AG10803 (cell line): Measurements from ENCODE around the gene POMP.

Source experiments
- DNase-seq: peaks from one replicate; pipeline ENCODE4 v3.0.0; 2010; ENCODE audit warnings: low read depth
- H3K4me3 ChIP-seq: 2 replicates; pipeline ENCODE4 v1.5.1; 2011; ENCODE audit warnings: mild to moderate bottlenecking, low read length, control low read depth
- CTCF ChIP-seq: conservative IDR thresholded peaks from 2 replicates; pipeline ENCODE4 v1.5.1; 2011; ENCODE audit warnings: mild to moderate bottlenecking, low read length, control low read depth, inconsistent platforms

POMP gene

GRCh38 chr13:28725046-28725610 is 66.2 kb downstream of the POMP start:
- no peak overlapping the region for H3K4me3 ChIP-seq
- no peak for TF ChIP-seq CTCF
- DNase-seq = no peak
